H1 (cell line): ENCODE results near the gene GPANK1. TPM values are rescaled to one million over a fixed set of nuclear protein-coding genes. Genes with fewer than 3 reads are reported as not detected.

Experiments used
- HDAC2 ChIP-seq, 2 experiments: fragments of 300-600 bp in 1 of 2; sonication (generic) in 1 of 2; IDR thresholded peaks; 2 replicates each; pipeline ENCODE4 v1.6.1; 2011 to 2012; ENCODE audit warnings: low read depth in 2 of 2, low read length in 2 of 2, mild to moderate bottlenecking in 2 of 2, moderate library complexity in 2 of 2, borderline replicate concordance in 1 of 2, inconsistent platforms in 1 of 2
- POLR2A ChIP-seq, 2 experiments: IDR thresholded peaks; 1 replicate in 1 of 2; 2 replicates in 1 of 2; pipeline ENCODE4 v1.6.1; 2011; ENCODE audit warnings: low read depth in 2 of 2, low read length in 2 of 2, mild to moderate bottlenecking in 2 of 2; ENCODE audit errors: control extremely low read depth in 1 of 2
- SIX5 ChIP-seq: IDR thresholded peaks from 2 replicates; pipeline ENCODE4 v1.6.1; 2011; ENCODE audit warnings: mild to moderate bottlenecking, low read depth, low read length
- SRF ChIP-seq: IDR thresholded peaks from 2 replicates; pipeline ENCODE4 v1.6.1; 2011; ENCODE audit warnings: mild to moderate bottlenecking, low read depth, low read length, moderate library complexity
- polyA plus RNA-seq, 7 experiments: library from polyadenylated mRNA; depleted of rRNA in 3 of 7; stranded (reverse) in 5 of 7; unstranded in 2 of 7; fragments of >200 nt in 5 of 7; fragments of 200-250 nt in 2 of 7; gene quantifications; 1 replicate in 5 of 7; 2 replicates in 1 of 7; 4 replicates in 1 of 7; pipeline versions ENCODE4 v1.2.1 to v1.2.3, GENCODE V29; 2011 to 2013; ENCODE audit warnings: missing spikeins in 2 of 7, mixed read lengths in 2 of 7
- total RNA-seq: library from RNA; stranded (reverse); fragmentation: NEBNext Ultra II Directional; extraction: Animal tissue kit (Norgen Biotek cat#: 25700); gene quantifications from 2 replicates; pipeline ENCODE4 v1.2.1, GENCODE V29; 2021
- TF ChIP-seq, protein P1 (sequence below): fragments of 300-600 bp; sonication (generic); IDR thresholded peaks from 2 replicates; pipeline ENCODE4 v1.7.1; 2012; ENCODE audit warnings: low read length, moderate library complexity, mild to moderate bottlenecking, inconsistent platforms; ENCODE audit not compliant: insufficient replicate concordance

GPANK1 gene
- total and polyA plus RNA-seq, 2 of the 8 experiments (the other 6 are each of a cell fraction or from before 2014, with no cell fraction given) = 24.5 to 30.2 TPM

DNA sequence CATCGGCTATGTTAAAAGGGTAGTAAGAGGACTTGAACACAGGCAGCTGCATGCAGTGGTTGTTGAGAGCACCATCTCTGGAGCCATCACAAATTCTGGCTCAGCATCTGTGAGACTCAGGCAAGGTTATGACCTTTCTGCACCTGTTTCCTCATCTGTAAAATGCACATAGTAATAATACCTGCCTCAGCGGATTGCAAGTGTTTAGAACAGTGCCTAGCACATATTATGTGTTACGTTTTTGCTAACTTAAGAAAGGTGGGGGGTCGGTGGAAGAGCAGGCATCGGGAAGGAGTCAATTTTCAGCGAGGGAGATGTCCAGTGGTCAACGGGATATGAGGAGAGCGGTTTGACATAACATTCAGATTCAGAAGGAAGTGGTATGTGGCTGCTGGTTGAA lies 13.2 kb upstream of the GPANK1 start (continued):
- TF ChIP-seq, protein P1, sequence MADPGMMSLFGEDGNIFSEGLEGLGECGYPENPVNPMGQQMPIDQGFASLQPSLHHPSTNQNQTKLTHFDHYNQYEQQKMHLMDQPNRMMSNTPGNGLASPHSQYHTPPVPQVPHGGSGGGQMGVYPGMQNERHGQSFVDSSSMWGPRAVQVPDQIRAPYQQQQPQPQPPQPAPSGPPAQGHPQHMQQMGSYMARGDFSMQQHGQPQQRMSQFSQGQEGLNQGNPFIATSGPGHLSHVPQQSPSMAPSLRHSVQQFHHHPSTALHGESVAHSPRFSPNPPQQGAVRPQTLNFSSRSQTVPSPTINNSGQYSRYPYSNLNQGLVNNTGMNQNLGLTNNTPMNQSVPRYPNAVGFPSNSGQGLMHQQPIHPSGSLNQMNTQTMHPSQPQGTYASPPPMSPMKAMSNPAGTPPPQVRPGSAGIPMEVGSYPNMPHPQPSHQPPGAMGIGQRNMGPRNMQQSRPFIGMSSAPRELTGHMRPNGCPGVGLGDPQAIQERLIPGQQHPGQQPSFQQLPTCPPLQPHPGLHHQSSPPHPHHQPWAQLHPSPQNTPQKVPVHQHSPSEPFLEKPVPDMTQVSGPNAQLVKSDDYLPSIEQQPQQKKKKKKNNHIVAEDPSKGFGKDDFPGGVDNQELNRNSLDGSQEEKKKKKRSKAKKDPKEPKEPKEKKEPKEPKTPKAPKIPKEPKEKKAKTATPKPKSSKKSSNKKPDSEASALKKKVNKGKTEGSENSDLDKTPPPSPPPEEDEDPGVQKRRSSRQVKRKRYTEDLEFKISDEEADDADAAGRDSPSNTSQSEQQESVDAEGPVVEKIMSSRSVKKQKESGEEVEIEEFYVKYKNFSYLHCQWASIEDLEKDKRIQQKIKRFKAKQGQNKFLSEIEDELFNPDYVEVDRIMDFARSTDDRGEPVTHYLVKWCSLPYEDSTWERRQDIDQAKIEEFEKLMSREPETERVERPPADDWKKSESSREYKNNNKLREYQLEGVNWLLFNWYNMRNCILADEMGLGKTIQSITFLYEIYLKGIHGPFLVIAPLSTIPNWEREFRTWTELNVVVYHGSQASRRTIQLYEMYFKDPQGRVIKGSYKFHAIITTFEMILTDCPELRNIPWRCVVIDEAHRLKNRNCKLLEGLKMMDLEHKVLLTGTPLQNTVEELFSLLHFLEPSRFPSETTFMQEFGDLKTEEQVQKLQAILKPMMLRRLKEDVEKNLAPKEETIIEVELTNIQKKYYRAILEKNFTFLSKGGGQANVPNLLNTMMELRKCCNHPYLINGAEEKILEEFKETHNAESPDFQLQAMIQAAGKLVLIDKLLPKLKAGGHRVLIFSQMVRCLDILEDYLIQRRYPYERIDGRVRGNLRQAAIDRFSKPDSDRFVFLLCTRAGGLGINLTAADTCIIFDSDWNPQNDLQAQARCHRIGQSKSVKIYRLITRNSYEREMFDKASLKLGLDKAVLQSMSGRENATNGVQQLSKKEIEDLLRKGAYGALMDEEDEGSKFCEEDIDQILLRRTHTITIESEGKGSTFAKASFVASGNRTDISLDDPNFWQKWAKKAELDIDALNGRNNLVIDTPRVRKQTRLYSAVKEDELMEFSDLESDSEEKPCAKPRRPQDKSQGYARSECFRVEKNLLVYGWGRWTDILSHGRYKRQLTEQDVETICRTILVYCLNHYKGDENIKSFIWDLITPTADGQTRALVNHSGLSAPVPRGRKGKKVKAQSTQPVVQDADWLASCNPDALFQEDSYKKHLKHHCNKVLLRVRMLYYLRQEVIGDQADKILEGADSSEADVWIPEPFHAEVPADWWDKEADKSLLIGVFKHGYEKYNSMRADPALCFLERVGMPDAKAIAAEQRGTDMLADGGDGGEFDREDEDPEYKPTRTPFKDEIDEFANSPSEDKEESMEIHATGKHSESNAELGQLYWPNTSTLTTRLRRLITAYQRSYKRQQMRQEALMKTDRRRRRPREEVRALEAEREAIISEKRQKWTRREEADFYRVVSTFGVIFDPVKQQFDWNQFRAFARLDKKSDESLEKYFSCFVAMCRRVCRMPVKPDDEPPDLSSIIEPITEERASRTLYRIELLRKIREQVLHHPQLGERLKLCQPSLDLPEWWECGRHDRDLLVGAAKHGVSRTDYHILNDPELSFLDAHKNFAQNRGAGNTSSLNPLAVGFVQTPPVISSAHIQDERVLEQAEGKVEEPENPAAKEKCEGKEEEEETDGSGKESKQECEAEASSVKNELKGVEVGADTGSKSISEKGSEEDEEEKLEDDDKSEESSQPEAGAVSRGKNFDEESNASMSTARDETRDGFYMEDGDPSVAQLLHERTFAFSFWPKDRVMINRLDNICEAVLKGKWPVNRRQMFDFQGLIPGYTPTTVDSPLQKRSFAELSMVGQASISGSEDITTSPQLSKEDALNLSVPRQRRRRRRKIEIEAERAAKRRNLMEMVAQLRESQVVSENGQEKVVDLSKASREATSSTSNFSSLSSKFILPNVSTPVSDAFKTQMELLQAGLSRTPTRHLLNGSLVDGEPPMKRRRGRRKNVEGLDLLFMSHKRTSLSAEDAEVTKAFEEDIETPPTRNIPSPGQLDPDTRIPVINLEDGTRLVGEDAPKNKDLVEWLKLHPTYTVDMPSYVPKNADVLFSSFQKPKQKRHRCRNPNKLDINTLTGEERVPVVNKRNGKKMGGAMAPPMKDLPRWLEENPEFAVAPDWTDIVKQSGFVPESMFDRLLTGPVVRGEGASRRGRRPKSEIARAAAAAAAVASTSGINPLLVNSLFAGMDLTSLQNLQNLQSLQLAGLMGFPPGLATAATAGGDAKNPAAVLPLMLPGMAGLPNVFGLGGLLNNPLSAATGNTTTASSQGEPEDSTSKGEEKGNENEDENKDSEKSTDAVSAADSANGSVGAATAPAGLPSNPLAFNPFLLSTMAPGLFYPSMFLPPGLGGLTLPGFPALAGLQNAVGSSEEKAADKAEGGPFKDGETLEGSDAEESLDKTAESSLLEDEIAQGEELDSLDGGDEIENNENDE = no peak
- no peak for TF ChIP-seq POLR2A (IDR thresholded peaks at IDR 0.05; ENCODE audit: control extremely low read depth in 1 of 2, low read depth in 2 of 2, low read length in 2 of 2)
- no peak for TF ChIP-seq HDAC2 (IDR thresholded peaks at IDR 0.05; ENCODE audit: borderline replicate concordance in 1 of 2, low read depth in 2 of 2, low read length in 2 of 2)
- TF ChIP-seq SRF = no peak
- no peak for TF ChIP-seq SIX5
- TF ChIP-seq, all 59 proteins: peak for 0
